ENCODE results near the gene DET1. TPM values are rescaled to one million over a fixed set of nuclear protein-coding genes. Genes with fewer than 3 reads are reported as not detected.

The DET1 gene
- total RNA-seq, 4 donors from 2014 or later, result 4.0 to 6.6 (median 5.6) TPM

- no peak for DNase-seq (ENCODE audit: extremely low spot score)
- intact Hi-C loops (cut with DNase I), result no loop called here
These were observed 61.7 kb downstream of the DET1 start for GRCh38 chr15:88484682-88485331.

GRCh38 chr15:88482263-88482662 lies 64.2 kb downstream of the DET1 start:
- 57% methylated on average over 1 of the region's 1 CpG for WGBS
- TF ChIP-seq, protein P1, sequence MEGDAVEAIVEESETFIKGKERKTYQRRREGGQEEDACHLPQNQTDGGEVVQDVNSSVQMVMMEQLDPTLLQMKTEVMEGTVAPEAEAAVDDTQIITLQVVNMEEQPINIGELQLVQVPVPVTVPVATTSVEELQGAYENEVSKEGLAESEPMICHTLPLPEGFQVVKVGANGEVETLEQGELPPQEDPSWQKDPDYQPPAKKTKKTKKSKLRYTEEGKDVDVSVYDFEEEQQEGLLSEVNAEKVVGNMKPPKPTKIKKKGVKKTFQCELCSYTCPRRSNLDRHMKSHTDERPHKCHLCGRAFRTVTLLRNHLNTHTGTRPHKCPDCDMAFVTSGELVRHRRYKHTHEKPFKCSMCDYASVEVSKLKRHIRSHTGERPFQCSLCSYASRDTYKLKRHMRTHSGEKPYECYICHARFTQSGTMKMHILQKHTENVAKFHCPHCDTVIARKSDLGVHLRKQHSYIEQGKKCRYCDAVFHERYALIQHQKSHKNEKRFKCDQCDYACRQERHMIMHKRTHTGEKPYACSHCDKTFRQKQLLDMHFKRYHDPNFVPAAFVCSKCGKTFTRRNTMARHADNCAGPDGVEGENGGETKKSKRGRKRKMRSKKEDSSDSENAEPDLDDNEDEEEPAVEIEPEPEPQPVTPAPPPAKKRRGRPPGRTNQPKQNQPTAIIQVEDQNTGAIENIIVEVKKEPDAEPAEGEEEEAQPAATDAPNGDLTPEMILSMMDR (IDR thresholded peaks at IDR 0.05), result no peak
- Histone ChIP-seq H3K27ac (replicated peaks in 1 of 4) (no peak overlapping the region), H3K27me3 (no peaks in the 10 kb centered on the region), H3K36me3 (peaks cover 7 to 37% (median 24%) of the 10 kb centered on the region in 4 donors), H3K4me1 (no peaks in the 10 kb centered on the region), H3K4me3 (no peak overlapping the region), H3K9me3 (no peaks in the 10 kb centered on the region)
- DNase-seq (ENCODE audit: extremely low spot score), result no peak
- intact Hi-C loops (cut with DNase I), result no loop called here

More at GRCh38 chr15:88484682-88485331, 61.7 kb downstream of the DET1 start:
- 57% methylated on average over 9 of the region's 10 CpGs for WGBS
- Histone ChIP-seq H3K27ac (replicated peaks in 1 of 4) (no peak overlapping the region), H3K4me3 (no peak overlapping the region), H3K4me1 (no peaks in the 10 kb centered on the region), H3K9me3 (no peaks in the 10 kb centered on the region), H3K27me3 (no peaks in the 10 kb centered on the region), H3K36me3 (peaks cover 0 to 12% (median 7%) of the 10 kb centered on the region in 4 donors)
- TF ChIP-seq, protein P1 (IDR thresholded peaks at IDR 0.05), result no peak
- TF ChIP-seq EP300 (IDR thresholded peaks at IDR 0.05) (no peak), POLR2AphosphoS5 (IDR thresholded peaks at IDR 0.05) (no peak), POLR2A (IDR thresholded peaks at IDR 0.05; ENCODE audit: low read depth) (no peak)

GRCh38 chr15:88480981-88481380 lies 65.5 kb downstream of the DET1 start:
- Histone ChIP-seq H3K27me3 (no peaks in the 10 kb centered on the region), H3K27ac (replicated peaks in 1 of 4) (no peak overlapping the region), H3K36me3 (peaks cover 7 to 50% (median 33%) of the 10 kb centered on the region in 4 donors), H3K4me1 (peaks cover 0 to 6% (median 2%) of the 10 kb centered on the region in 4 donors), H3K4me3 (no peak overlapping the region), H3K9me3 (no peaks in the 10 kb centered on the region)
- no peak for TF ChIP-seq POLR2AphosphoS5 (IDR thresholded peaks at IDR 0.05)
- TF ChIP-seq, protein P1 (IDR thresholded peaks at IDR 0.05), result no peak
- no peak for TF ChIP-seq POLR2A (IDR thresholded peaks at IDR 0.05; ENCODE audit: low read depth)
- no peak for TF ChIP-seq EP300 (IDR thresholded peaks at IDR 0.05)
- WGBS, result 85% methylated on average over 8 of the region's 8 CpGs
- DNase-seq (ENCODE audit: extremely low spot score), result no peak
- intact Hi-C loops (cut with DNase I), result no loop called here

DNA sequence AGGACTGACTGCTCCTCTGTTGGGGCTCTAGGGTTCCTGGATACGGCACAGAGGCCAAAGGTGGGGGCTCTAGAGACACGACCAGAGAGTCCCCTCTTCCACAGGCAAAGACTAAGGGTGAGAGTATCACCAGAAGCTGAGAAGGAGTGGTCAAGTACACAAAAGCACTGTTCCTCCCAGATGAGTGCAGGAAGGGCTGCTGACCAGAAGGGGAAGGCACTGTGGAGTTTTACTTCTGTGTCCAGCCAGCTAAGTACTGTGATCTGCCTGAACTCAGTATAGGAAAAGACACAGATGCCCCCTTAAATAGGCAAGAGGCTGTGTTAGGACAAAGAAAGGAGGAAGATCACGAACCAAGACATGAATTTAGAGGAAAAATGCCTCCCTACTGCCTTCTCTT lies 67.3 kb downstream of the DET1 start:
- TF ChIP-seq POLR2A (IDR thresholded peaks at IDR 0.05; ENCODE audit: low read depth) (no peak), EP300 (IDR thresholded peaks at IDR 0.05) (no peak), POLR2AphosphoS5 (IDR thresholded peaks at IDR 0.05) (no peak)
- TF ChIP-seq, protein P1 (IDR thresholded peaks at IDR 0.05), result no peak
- intact Hi-C loops (cut with DNase I), result no loop called here
- H3K4me3 ChIP-seq, result no peak overlapping the region

DNA sequence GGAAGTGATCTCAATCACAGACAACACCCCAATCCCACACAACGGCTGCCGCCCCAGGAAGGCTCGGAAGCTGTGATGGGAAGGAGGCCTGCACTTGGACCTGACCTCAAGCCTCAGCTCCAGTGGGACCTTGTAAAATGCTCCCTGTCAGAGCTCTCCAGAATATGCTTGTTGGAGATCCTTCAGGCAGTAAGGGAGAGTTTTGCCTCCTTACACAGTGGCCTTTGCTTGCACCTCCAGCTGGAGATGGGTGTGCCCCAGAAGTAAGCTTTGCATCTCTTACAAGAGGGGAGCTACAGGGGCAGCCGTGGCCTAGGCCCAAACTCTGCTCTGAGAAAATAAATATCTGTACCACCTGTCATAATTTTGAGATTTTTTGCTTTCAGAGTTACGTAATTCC lies 68.6 kb downstream of the DET1 start:
- peaks cover 0 to 6% (median 2%) of the 10 kb centered on the region in 4 donors for H3K4me1 ChIP-seq
- DNase-seq (ENCODE audit: extremely low spot score), result no peak

More for the DNA sequence above, 67.3 kb downstream of the DET1 start:
- Histone ChIP-seq H3K27ac (replicated peaks in 1 of 4) (no peak overlapping the region), H3K27me3 (no peaks in the 10 kb centered on the region), H3K9me3 (no peaks in the 10 kb centered on the region), H3K4me1 (peaks cover 0 to 6% (median 2%) of the 10 kb centered on the region in 4 donors), H3K36me3 (peaks cover 7 to 68% (median 50%) of the 10 kb centered on the region in 4 donors)
- DNase-seq (ENCODE audit: extremely low spot score), result no peak
- WGBS, result 91% methylated on average over 3 of the region's 3 CpGs

More for the DNA sequence above, 68.6 kb downstream of the DET1 start:
- Histone ChIP-seq H3K4me3 (no peak overlapping the region), H3K9me3 (no peaks in the 10 kb centered on the region), H3K27me3 (no peaks in the 10 kb centered on the region), H3K36me3 (peaks cover 7 to 81% (median 63%) of the 10 kb centered on the region in 4 donors), H3K27ac (replicated peaks in 1 of 4) (no peak overlapping the region)
- 90% methylated on average over 5 of the region's 5 CpGs for WGBS
- TF ChIP-seq POLR2AphosphoS5 (IDR thresholded peaks at IDR 0.05) (no peak), EP300 (IDR thresholded peaks at IDR 0.05) (no peak), POLR2A (IDR thresholded peaks at IDR 0.05; ENCODE audit: low read depth) (no peak)
- TF ChIP-seq, protein P1 (IDR thresholded peaks at IDR 0.05), result no peak
- intact Hi-C loops (cut with DNase I), result no loop called here
